Aorta (tissue), 5 donors: ENCODE data around the gene BMP7. TPM values are rescaled to one million over a fixed set of nuclear protein-coding genes. Genes with fewer than 3 reads are reported as not detected.

Experiments used
- ATAC-seq: fragments of 200-7000 bp; cut with Tn5 transposase; one replicate; pipeline ENCODE4 v1.9.1; 2022; ENCODE audit warnings: moderate library complexity; ENCODE audit not compliant: low FRiP score
- DNase-seq, 2 donors: peaks; one replicate each; pipeline ENCODE4 v3.0.0-alpha.2; 2020
- H3K27ac ChIP-seq, 2 donors: one replicate each; pipeline ENCODE4 v1.5.1; 2013; ENCODE audit warnings: low read length in 2 of 2, mild to moderate bottlenecking in 2 of 2, moderate library complexity in 2 of 2, control low read depth in 1 of 2, inconsistent platforms in 1 of 2, low read depth in 1 of 2
- H3K27me3 ChIP-seq, 2 donors: one replicate each; pipeline ENCODE4 v1.6.1; 2013; ENCODE audit warnings: control low read depth in 1 of 2, low read length in 1 of 2, mild to moderate bottlenecking in 1 of 2, moderate library complexity in 1 of 2; ENCODE audit not compliant: insufficient read depth in 2 of 2, control insufficient read depth in 1 of 2
- H3K36me3 ChIP-seq, 2 donors: one replicate each; pipeline ENCODE4 v1.6.1; 2013; ENCODE audit warnings: control low read depth in 1 of 2, low read length in 1 of 2, mild to moderate bottlenecking in 1 of 2; ENCODE audit not compliant: insufficient read depth in 2 of 2, control insufficient read depth in 1 of 2
- H3K4me1 ChIP-seq, 2 donors: one replicate each; pipeline ENCODE4 v1.6.1; 2013; ENCODE audit warnings: low read length in 2 of 2, control low read depth in 1 of 2, mild to moderate bottlenecking in 1 of 2, moderate library complexity in 1 of 2; ENCODE audit not compliant: insufficient read depth in 2 of 2, control insufficient read depth in 1 of 2
- H3K4me3 ChIP-seq, 2 donors: one replicate each; pipeline ENCODE4 v1.5.1; 2013; ENCODE audit warnings: low read length in 2 of 2, control low read depth in 1 of 2, mild to moderate bottlenecking in 1 of 2
- H3K9me3 ChIP-seq: one replicate; pipeline ENCODE4 v1.6.1; 2013; ENCODE audit warnings: mild to moderate bottlenecking, low read length; ENCODE audit not compliant: control insufficient read depth
- WGBS, 2 donors: extraction: QIAGEN DNeasy Blood & Tissue Kit; methylation state at CpG; one replicate each; pipeline ENCODE4 v1.1.7; 2013; 5-methylcytosine and 5-hydroxymethylcytosine counted together
- intact Hi-C, 2 donors: fragments of 100-400 bp; cut with DNase I; formaldehyde crosslinking; loops; one replicate each; pipeline versions ENCODE4 v1.14.2 to v1.15.0; 2022
- polyA plus RNA-seq, 2 donors: library from polyadenylated mRNA; stranded (reverse); fragments of 200-250 nt; gene quantifications; one replicate each; pipeline ENCODE4 v1.2.3, GENCODE V29; 2013
- total RNA-seq, 2 donors: library from RNA; stranded (reverse); fragmentation: NEBNext Ultra II Directional; extraction: Animal tissue kit (Norgen Biotek cat#: 25700); gene quantifications; one replicate each; pipeline ENCODE4 v1.2.1, GENCODE V29; 2021
- donor health status: healthy with polysubstance abuse.
- donor health status: Bipolar disorder and iron deficiency.
- donor health status: DM: no; HTN: no; CAD: no.
- donor health status: DM: no; HTN: no; CAD: no.
- donor health status: DM: yes; HTN: yes; CAD: no.

Gene BMP7
- total and polyA plus RNA-seq, 4 donors, result 0.52 to 1.0 TPM; not detected in 2

- Histone ChIP-seq H3K27me3 (no peaks in the 10 kb centered on the region), H3K9me3 (no peaks in the 10 kb centered on the region), H3K4me1 (no peaks in the 10 kb centered on the region), H3K27ac (no peak overlapping the region), H3K36me3 (no peaks in the 10 kb centered on the region), H3K4me3 (no peak overlapping the region)
- WGBS, 2 donors, result 20 to 27% methylated on average over 13 of the region's 13 CpGs
- peak in 1 of 2 donors; percentile 23 for DNase-seq
- ATAC-seq, result no peak
- intact Hi-C loops, result no loop called here
Observed at GRCh38 chr20:57308451-57309271, 42.2 kb upstream of the BMP7 start.

- DNase-seq (peak in 1 of 2 donors; percentile 12), ATAC-seq (no peak)
- no peak overlapping the region for H3K27ac ChIP-seq
- 71 to 79% methylated on average over 5 of the region's 5 CpGs for WGBS, 2 donors
- no peaks in the 10 kb centered on the region for H3K9me3 ChIP-seq
- H3K36me3 ChIP-seq, result no peaks in the 10 kb centered on the region
- intact Hi-C loops, result no loop called here
- H3K4me1 ChIP-seq, result no peaks in the 10 kb centered on the region
- H3K4me3 ChIP-seq, result no peak overlapping the region
- H3K27me3 ChIP-seq, result no peaks in the 10 kb centered on the region
Observed at GRCh38 chr20:57306747-57307146, 40.3 kb upstream of the BMP7 start.

- Histone ChIP-seq H3K27me3 (no peaks in the 10 kb centered on the region), H3K4me1 (no peaks in the 10 kb centered on the region), H3K27ac (no peak overlapping the region), H3K9me3 (no peaks in the 10 kb centered on the region), H3K4me3 (no peak overlapping the region), H3K36me3 (no peaks in the 10 kb centered on the region)
- intact Hi-C loops, result no loop called here
- ATAC-seq (no peak), DNase-seq (no peak)
- 55 to 60% methylated on average over 14 of the region's 14 CpGs for WGBS, 2 donors
Observed at GRCh38 chr20:57301026-57301425, 34.6 kb upstream of the BMP7 start.

GRCh38 chr20:57298457-57298856, 32.0 kb upstream of the BMP7 start:
- DNase-seq, result no peak
- H3K27me3 ChIP-seq, result no peaks in the 10 kb centered on the region
- no peaks in the 10 kb centered on the region for H3K36me3 ChIP-seq
- intact Hi-C loops, result no loop called here
- H3K9me3 ChIP-seq, result no peaks in the 10 kb centered on the region
- no peak overlapping the region for H3K4me3 ChIP-seq
- no peak for ATAC-seq
- H3K4me1 ChIP-seq, result no peaks in the 10 kb centered on the region
- WGBS, 2 donors, result 80 to 85% methylated on average over 4 of the region's 4 CpGs
- H3K27ac ChIP-seq, result no peak overlapping the region

- intact Hi-C loops, result no loop called here
- Histone ChIP-seq H3K9me3 (no peaks in the 10 kb centered on the region), H3K4me3 (no peak overlapping the region), H3K27me3 (no peaks in the 10 kb centered on the region), H3K27ac (no peak overlapping the region), H3K36me3 (no peaks in the 10 kb centered on the region), H3K4me1 (no peaks in the 10 kb centered on the region)
- ATAC-seq (no peak), DNase-seq (no peak)
- WGBS, 2 donors, result 24% methylated on average over 3 of the region's 3 CpGs
Observed at GRCh38 chr20:57294550-57294949, 28.1 kb upstream of the BMP7 start.

- Histone ChIP-seq H3K4me1 (no peaks in the 10 kb centered on the region), H3K4me3 (no peak overlapping the region), H3K27me3 (no peaks in the 10 kb centered on the region), H3K36me3 (no peaks in the 10 kb centered on the region), H3K27ac (no peak overlapping the region), H3K9me3 (no peaks in the 10 kb centered on the region)
- DNase-seq (no peak), ATAC-seq (no peak)
- WGBS, 2 donors, result 35 to 49% methylated on average over 7 of the region's 7 CpGs
- intact Hi-C loops, result no loop called here
Observed at GRCh38 chr20:57293995-57294394, 27.6 kb upstream of the BMP7 start.

- H3K27ac ChIP-seq, result no peak overlapping the region
- DNase-seq, result no peak
- ATAC-seq, result no peak
- no peak overlapping the region for H3K4me3 ChIP-seq
- no peaks in the 10 kb centered on the region for H3K4me1 ChIP-seq
- intact Hi-C loops, result no loop called here
- H3K9me3 ChIP-seq, result no peaks in the 10 kb centered on the region
- WGBS, 2 donors, result 66 to 78% methylated on average over 2 of the region's 2 CpGs
- H3K36me3 ChIP-seq, result no peaks in the 10 kb centered on the region
- H3K27me3 ChIP-seq, result no peaks in the 10 kb centered on the region
Observed at GRCh38 chr20:57292611-57293010, 26.2 kb upstream of the BMP7 start.

GRCh38 chr20:57291694-57292093, 25.3 kb upstream of the BMP7 start:
- Histone ChIP-seq H3K27me3 (no peaks in the 10 kb centered on the region), H3K27ac (no peak overlapping the region), H3K4me1 (no peaks in the 10 kb centered on the region), H3K36me3 (no peaks in the 10 kb centered on the region), H3K9me3 (no peaks in the 10 kb centered on the region), H3K4me3 (no peak overlapping the region)
- intact Hi-C loops, result no loop called here
- WGBS, 2 donors, result 85 to 87% methylated on average over 6 of the region's 6 CpGs
- ATAC-seq, result no peak
- DNase-seq, result no peak

GRCh38 chr20:57291003-57291402, 24.6 kb upstream of the BMP7 start:
- Histone ChIP-seq H3K27me3 (no peaks in the 10 kb centered on the region), H3K27ac (no peak overlapping the region), H3K9me3 (no peaks in the 10 kb centered on the region), H3K4me1 (no peaks in the 10 kb centered on the region), H3K36me3 (no peaks in the 10 kb centered on the region), H3K4me3 (no peak overlapping the region)
- ATAC-seq (no peak), DNase-seq (no peak)
- WGBS, 2 donors, result 54 to 66% methylated on average over 10 of the region's 10 CpGs
- intact Hi-C loops, result no loop called here
